NCI-H446 treated with DMSO at 0.1 percent for 48 hours (cell line): ENCODE results near the gene WFDC11.
"Not testable (repeated sequence)": the region's sequence is repeated elsewhere in the genome, so short reads cannot be mapped to it uniquely, and the experiment has no call there.

Experiments used
- DNase-seq: peaks from one replicate; lab custom pipeline; 2025; lab: John Stamatoyannopoulos, UW

Gene WFDC11

GRCh38 chr20:45670139-45670538, at the start of gene WFDC11:
WFDC11 (minus strand) TSS chr20:45670239; CDS start chr20:45650600, 19,639 bp downstream.
- DNase-seq = no peak

GRCh38 chr20:45716141-45716688, 46.2 kb upstream of the WFDC11 start:
- DNase-seq = not testable (repeated sequence)

- no peak for DNase-seq
Measured at GRCh38 chr20:45704969-45705637, 35.1 kb upstream of the WFDC11 start, which contains the start of gene WFDC10B. WFDC10B (minus strand) TSS chr20:45705019; CDS start chr20:45685992, 19,027 bp downstream.

GRCh38 chr20:45701873-45702272, 31.8 kb upstream of the WFDC11 start, which contains the start of gene WFDC13:
WFDC13 (plus strand) TSS chr20:45702038; CDS start chr20:45702124, 86 bp downstream.
- DNase-seq = no peak

- DNase-seq = no peak
Measured at GRCh38 chr20:45701104-45701503, 31.1 kb upstream of the WFDC11 start.

GRCh38 chr20:45695496-45695895, 25.5 kb upstream of the WFDC11 start:
- DNase-seq = no peak

GRCh38 chr20:45693346-45693745, 23.3 kb upstream of the WFDC11 start:
- DNase-seq = not testable (repeated sequence)

GRCh38 chr20:45685896-45686295, 15.9 kb upstream of the WFDC11 start:
- no peak for DNase-seq

- no peak for DNase-seq
Measured at GRCh38 chr20:45679650-45680049, 9.6 kb upstream of the WFDC11 start.

GRCh38 chr20:45672765-45673164, 2.7 kb upstream of the WFDC11 start:
- DNase-seq = no peak

- DNase-seq = not testable (repeated sequence)
Measured at GRCh38 chr20:45657038-45657437, 13.0 kb downstream of the WFDC11 start.

- DNase-seq = not testable (repeated sequence)
Measured at GRCh38 chr20:45651726-45652125, 18.3 kb downstream of the WFDC11 start.

- DNase-seq = no peak
Measured at GRCh38 chr20:45649312-45649863, 20.7 kb downstream of the WFDC11 start.

- no peak for DNase-seq
Measured at GRCh38 chr20:45647441-45648050, 22.5 kb downstream of the WFDC11 start.

GRCh38 chr20:45646875-45647274, 23.2 kb downstream of the WFDC11 start:
- DNase-seq = no peak

- not testable (repeated sequence) for DNase-seq
Measured at GRCh38 chr20:45645869-45646268, 24.2 kb downstream of the WFDC11 start.

- DNase-seq = not testable (repeated sequence)
Measured at GRCh38 chr20:45641076-45641475, 29.0 kb downstream of the WFDC11 start.

GRCh38 chr20:45639687-45640086, 30.4 kb downstream of the WFDC11 start:
- no peak for DNase-seq

GRCh38 chr20:45636513-45636912, 33.5 kb downstream of the WFDC11 start:
- DNase-seq = no peak

- no peak for DNase-seq
Measured at GRCh38 chr20:45631184-45631583, 38.9 kb downstream of the WFDC11 start, which contains the start of gene WFDC9. WFDC9 (minus strand) TSS chr20:45631284; CDS start chr20:45610181, 21,103 bp downstream.

GRCh38 chr20:45630371-45630770, 39.7 kb downstream of the WFDC11 start:
- DNase-seq = no peak

- no peak for DNase-seq
Measured at GRCh38 chr20:45629496-45630100, 40.4 kb downstream of the WFDC11 start, which contains the start of gene WFDC10A. WFDC10A (plus strand) TSS chr20:45629739; CDS start chr20:45629814, 75 bp downstream.
